Right atrium auricular region (tissue), 2 donors: ENCODE results near the gene PDGFRB. TPM values are rescaled to one million over a fixed set of nuclear protein-coding genes. Genes with fewer than 3 reads are reported as not detected.

ENCODE experiments used
- DNase-seq: peaks from one replicate; pipeline ENCODE4 v3.0.0-alpha.2; 2019; ENCODE audit warnings: low spot score
- H3K27ac ChIP-seq, 2 donors: fragments of 200-600 bp; sonication (generic); 1 replicate in 1 of 2; 2 replicates in 1 of 2; pipeline ENCODE4 v1.5.1; 2016 to 2019
- H3K27me3 ChIP-seq, 2 donors: fragments of 200-600 bp; sonication (generic); one replicate each; pipeline versions ENCODE4 v1.5.1 to v1.6.0; 2017 to 2019
- H3K36me3 ChIP-seq: fragments of 200-600 bp; sonication (generic); one replicate; pipeline ENCODE4 v1.5.1; 2016
- H3K4me1 ChIP-seq, 2 donors: fragments of 200-600 bp; sonication (generic); one replicate each; pipeline versions ENCODE4 v1.5.1 to v1.6.0; 2017 to 2019
- H3K4me3 ChIP-seq, 2 donors: fragments of 200-600 bp; sonication (generic); 1 replicate in 1 of 2; 2 replicates in 1 of 2; pipeline ENCODE4 v1.5.1; 2017 to 2019; ENCODE audit warnings: mild to moderate bottlenecking in 1 of 2, moderate library complexity in 1 of 2
- H3K9me3 ChIP-seq, 2 donors: fragments of 200-600 bp; sonication (generic); one replicate each; pipeline ENCODE4 v1.5.1; 2019
- total RNA-seq, 2 donors: library from RNA; depleted of rRNA; stranded (reverse); fragments of >200 nt; gene quantifications; one replicate each; pipeline ENCODE4 v1.1.0, GENCODE V29; 2016
- TF ChIP-seq, protein P1 (sequence below), 2 donors: fragments of 200-600 bp; sonication (generic); IDR thresholded peaks; one replicate each; pipeline ENCODE4 v1.5.1; 2019; ENCODE audit warnings: antibody characterized with exemption in 2 of 2

The PDGFRB gene
- 10 to 100 TPM; 68.3 to 68.7 TPM for total RNA-seq

DNA sequence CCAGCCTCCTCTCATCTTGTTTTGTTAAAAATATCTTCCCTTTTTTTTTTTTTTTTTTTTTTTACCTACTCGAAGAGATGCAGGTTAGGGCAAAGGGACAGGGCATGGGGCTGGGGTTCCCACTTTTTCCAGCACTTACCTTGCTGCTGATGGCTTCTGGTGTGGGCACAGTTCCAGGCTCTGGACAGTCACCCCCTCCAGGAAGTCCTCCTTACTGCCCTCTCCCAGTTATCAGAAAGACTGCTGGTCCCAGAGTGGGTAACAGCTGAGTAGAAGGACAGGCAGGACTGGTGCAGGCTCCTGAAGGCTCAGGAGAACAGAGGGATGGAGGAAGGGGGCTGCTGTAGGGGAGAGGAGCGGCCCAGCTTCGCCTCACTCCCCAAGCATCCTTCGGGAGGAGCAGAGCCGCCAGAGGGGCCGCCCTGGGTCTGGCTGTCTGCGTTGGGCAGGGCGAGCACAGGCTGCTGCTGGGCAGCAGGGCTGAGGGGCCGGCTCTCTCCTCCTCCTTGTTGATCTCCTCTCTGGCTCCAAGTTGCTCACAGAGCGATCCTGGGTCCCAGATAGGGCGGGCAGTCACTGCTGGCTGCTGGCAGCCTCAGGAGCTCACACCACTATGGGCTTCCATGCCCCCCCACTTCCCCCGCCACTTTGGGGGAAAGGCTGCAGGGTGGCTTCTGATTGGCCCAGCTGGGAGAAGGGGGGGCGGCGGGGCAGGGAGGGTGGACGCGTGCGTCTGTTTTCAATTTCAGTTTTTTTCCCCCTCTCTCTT lies at the start of gene PDGFRB:
Gene PDGFRB (minus strand): TSS at position 588 of the 769 bp plus-strand sequence. CDS start 18,798 bp downstream, outside the sequence.
- Histone ChIP-seq H3K9me3 (no peaks in the 10 kb centered on the region), H3K27ac (peak within 1 kb of the TSS; percentile 87 to 88), H3K27me3 (no peaks in the 10 kb centered on the region), H3K36me3 (no peaks in the 10 kb centered on the region), H3K4me1 (peaks cover 0 to 47% of the 10 kb centered on the region in 2 donors), H3K4me3 (peak within 1 kb of the TSS; percentile 49 to 59)
- TF ChIP-seq, protein P1, sequence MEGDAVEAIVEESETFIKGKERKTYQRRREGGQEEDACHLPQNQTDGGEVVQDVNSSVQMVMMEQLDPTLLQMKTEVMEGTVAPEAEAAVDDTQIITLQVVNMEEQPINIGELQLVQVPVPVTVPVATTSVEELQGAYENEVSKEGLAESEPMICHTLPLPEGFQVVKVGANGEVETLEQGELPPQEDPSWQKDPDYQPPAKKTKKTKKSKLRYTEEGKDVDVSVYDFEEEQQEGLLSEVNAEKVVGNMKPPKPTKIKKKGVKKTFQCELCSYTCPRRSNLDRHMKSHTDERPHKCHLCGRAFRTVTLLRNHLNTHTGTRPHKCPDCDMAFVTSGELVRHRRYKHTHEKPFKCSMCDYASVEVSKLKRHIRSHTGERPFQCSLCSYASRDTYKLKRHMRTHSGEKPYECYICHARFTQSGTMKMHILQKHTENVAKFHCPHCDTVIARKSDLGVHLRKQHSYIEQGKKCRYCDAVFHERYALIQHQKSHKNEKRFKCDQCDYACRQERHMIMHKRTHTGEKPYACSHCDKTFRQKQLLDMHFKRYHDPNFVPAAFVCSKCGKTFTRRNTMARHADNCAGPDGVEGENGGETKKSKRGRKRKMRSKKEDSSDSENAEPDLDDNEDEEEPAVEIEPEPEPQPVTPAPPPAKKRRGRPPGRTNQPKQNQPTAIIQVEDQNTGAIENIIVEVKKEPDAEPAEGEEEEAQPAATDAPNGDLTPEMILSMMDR (IDR thresholded peaks at IDR 0.05), result no peak
- peak; percentile 92 for DNase-seq

DNA sequence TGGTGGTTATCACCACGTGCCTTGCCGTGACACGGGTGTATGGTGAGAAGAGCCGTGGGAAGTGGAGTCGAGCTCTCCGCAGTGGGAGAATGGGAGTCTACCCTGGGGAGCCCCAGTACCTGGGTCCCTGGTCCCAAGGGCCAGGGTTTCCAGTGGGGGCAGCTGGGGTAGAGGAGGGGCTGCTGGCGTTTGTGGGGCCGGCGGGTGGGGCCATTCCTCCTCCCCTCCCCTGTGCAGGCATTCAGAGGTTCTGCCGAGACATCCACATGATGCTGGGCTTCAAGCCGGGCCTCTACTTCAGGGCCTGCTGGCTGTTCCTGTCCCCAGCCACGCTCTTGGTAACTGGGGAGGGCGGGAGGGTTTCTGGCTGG lies 48.9 kb upstream of the PDGFRB start:
- H3K4me1 ChIP-seq, result no peaks in the 10 kb centered on the region
- no peaks in the 10 kb centered on the region for H3K9me3 ChIP-seq
- H3K27me3 ChIP-seq, result no peaks in the 10 kb centered on the region
- TF ChIP-seq, protein P1 (IDR thresholded peaks at IDR 0.05), result no peak
- H3K36me3 ChIP-seq, result no peaks in the 10 kb centered on the region
- H3K4me3 ChIP-seq, result no peak overlapping the region
- DNase-seq, result no peak
- no peak overlapping the region for H3K27ac ChIP-seq

DNA sequence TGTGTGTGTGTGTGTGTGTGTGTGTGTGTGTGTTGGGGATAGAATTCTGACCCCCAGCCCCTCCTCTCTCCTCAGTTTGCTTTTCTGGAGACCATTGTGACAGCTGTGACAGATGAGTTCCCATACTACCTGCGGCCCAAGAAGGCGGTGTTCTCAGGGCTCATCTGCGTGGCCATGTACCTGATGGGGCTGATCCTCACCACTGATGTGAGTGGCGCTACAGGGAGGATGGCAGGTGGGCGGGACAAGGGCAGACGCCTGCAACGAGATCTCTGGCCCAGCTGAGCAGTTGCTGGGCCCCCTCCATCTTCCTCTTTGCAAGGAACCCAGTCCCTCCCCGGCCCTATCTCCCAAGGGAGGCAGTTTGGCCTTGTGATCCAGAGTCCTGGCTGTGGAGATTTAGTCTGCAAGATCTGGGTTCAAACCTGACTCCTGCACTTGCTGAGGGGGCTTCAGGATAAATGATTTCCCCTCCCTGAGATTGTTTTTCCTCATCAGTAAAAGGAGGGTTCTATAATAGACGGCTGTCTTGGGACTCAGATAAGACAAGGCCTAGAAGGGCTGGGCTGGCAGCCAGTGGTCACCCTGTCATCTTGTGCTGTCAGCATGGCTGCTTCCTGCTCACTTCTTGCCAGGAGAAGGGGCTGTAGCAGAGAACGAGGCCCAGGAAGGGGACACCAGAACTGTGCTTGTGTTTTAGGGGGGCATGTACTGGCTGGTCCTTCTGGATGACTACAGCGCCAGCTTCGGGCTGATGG lies 48.4 kb upstream of the PDGFRB start:
- no peaks in the 10 kb centered on the region for H3K9me3 ChIP-seq
- no peaks in the 10 kb centered on the region for H3K4me1 ChIP-seq
- no peaks in the 10 kb centered on the region for H3K36me3 ChIP-seq
- no peak overlapping the region for H3K27ac ChIP-seq
- no peak for DNase-seq
- no peaks in the 10 kb centered on the region for H3K27me3 ChIP-seq
- no peak overlapping the region for H3K4me3 ChIP-seq
- TF ChIP-seq, protein P1 (IDR thresholded peaks at IDR 0.05), result no peak

DNA sequence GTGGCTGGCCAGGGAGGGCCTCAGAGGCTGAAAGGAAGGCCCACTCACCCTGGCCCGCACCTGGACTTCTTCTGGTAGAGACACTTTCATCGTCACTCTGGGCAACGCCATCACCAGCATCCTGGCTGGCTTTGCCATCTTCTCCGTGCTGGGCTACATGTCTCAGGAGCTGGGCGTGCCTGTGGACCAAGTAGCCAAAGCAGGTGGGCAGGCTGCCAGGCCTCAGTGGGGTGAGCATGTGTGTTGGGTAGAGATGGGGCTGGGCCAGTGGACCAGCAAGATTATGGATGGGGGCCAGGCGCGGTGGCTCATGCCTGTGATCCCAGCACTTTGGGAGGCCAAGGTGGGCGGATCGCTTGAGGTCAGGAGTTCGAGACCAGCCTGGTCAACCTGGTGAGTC lies 46.9 kb upstream of the PDGFRB start:
- no peaks in the 10 kb centered on the region for H3K36me3 ChIP-seq
- H3K4me1 ChIP-seq, result no peaks in the 10 kb centered on the region
- H3K9me3 ChIP-seq, result no peaks in the 10 kb centered on the region
- no peak overlapping the region for H3K27ac ChIP-seq
- no peak overlapping the region for H3K4me3 ChIP-seq
- TF ChIP-seq, protein P1 (IDR thresholded peaks at IDR 0.05), result no peak
- no peak for DNase-seq
- H3K27me3 ChIP-seq, result no peaks in the 10 kb centered on the region

DNA sequence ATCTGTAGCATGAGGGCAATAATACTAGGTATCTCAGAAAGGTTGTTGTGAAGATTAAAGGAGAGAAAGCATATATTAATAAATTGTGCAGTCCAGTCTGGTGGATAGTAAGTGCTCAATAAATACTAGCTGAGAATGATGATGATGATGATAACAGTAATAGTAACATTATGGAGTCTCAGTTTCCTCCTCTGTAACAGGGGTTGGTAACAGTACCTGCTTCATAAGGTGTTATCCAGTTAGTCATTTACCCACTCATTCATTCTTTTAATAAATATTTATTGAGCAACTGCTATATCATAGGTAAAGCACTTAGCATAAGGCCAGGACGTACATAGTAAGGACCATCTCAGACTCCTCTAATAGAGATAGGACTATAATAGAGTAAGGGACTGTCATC lies 41.8 kb upstream of the PDGFRB start:
- DNase-seq, result no peak
- no peaks in the 10 kb centered on the region for H3K9me3 ChIP-seq
- TF ChIP-seq, protein P1 (IDR thresholded peaks at IDR 0.05), result no peak
- no peaks in the 10 kb centered on the region for H3K36me3 ChIP-seq
- no peaks in the 10 kb centered on the region for H3K4me1 ChIP-seq
- H3K27ac ChIP-seq, result no peak overlapping the region
- no peak overlapping the region for H3K4me3 ChIP-seq
- H3K27me3 ChIP-seq, result no peaks in the 10 kb centered on the region
